ENCODE measurements around the gene FAT1.

The FAT1 gene

DNA sequence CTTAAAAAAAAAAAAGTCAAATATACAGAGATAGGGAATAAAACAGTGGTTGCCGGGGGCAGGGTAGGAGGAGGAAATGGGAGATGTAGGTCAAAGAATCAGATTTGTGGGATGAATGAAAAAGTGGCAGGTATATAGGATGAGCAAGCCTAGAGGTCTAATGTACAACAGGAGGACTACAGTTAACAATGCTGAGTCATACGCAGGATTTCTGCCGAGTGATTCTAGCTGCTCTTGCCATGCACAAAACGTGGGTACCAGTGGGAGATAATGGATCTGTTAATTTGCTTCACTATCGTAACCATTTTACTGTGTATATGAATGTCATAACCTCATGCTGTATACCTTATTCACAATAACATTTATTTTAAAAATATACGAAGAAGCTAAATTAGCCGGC lies 157.6 kb downstream of the FAT1 start:
- no peak for TF ChIP-seq CTCF (IDR thresholded peaks at IDR 0.05; ENCODE audit: extremely low read depth, missing control alignments)
- no peak for DNase-seq (ENCODE audit: low spot score)

DNA sequence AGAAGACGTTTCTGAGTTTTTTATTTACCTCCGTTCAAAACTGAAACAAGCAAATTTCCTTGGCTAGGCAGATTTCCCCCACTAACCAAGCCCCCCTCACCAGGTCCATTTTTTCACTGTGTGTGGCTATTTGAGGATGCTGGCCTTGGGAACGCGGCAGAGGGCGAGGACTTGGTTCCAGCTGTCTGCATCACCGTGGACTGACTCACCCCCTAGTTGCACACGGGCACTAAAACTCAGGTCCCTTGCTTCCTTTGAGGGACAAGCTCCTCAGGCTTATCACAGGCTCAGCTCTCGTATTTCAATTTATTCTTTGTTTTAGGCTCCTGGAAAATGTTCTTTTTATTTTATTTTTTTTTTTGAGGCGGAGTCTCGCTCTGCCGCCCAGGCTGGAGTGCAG lies 159.9 kb downstream of the FAT1 start:
- no peak for DNase-seq (ENCODE audit: low spot score)

GRCh38 chr4:186561748-186562147 lies 161.9 kb downstream of the FAT1 start:
- TF ChIP-seq CTCF (IDR thresholded peaks at IDR 0.05; ENCODE audit: extremely low read depth, missing control alignments), result no peak

More for the DNA sequence above, 159.9 kb downstream of the FAT1 start:
- TF ChIP-seq CTCF (IDR thresholded peaks at IDR 0.05; ENCODE audit: extremely low read depth, missing control alignments), result no peak

GRCh38 chr4:186560647-186561046 lies 163.0 kb downstream of the FAT1 start:
- no peak for TF ChIP-seq CTCF (IDR thresholded peaks at IDR 0.05; ENCODE audit: extremely low read depth, missing control alignments)
- DNase-seq (ENCODE audit: low spot score), result no peak

More at GRCh38 chr4:186561748-186562147, 161.9 kb downstream of the FAT1 start:
- DNase-seq (ENCODE audit: low spot score), result no peak

DNA sequence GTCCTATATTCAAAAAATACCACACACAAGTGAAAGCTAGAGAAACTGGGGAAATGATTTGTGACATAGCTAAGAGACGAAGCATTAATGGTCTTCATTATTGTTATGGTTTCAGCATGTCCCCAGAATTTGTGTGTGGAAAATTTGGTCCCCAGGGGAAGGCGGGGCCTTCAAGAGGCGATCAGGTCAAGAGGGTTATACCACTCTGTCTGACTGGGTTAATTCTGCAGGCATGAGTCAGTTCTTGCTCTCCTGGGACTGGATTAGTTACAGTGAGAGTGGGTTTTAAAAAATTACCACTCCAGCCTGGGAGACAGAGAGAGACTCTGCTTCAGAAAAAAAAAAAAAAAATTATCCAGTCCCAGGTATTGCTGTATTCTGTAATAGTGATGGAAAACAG lies 166.2 kb downstream of the FAT1 start:
- no peak for TF ChIP-seq CTCF (IDR thresholded peaks at IDR 0.05; ENCODE audit: extremely low read depth, missing control alignments)
- no peak for DNase-seq (ENCODE audit: low spot score)

DNA sequence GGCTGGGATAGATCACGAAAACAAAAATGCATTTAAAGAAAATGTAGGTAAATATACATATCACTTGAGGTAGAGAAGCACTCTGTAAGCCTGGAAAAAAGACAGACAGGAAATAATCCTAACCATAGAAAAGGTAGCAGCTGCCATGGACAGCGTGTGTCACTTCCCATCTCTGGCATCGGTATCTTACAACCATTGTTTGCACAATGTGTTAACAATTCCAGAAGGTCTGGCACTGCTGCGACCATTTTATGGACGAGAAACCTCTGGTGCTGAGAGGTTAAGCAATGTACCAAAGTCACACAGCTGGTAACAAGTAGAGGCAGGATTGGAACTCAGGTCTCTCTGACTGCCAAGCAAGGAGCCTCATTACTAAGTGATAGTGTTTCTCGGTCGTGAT lies 166.6 kb downstream of the FAT1 start:
- no peak for DNase-seq (ENCODE audit: low spot score)
- TF ChIP-seq CTCF (IDR thresholded peaks at IDR 0.05; ENCODE audit: extremely low read depth, missing control alignments), result no peak

GRCh38 chr4:186554914-186555827 lies 168.5 kb downstream of the FAT1 start, which contains the start of gene MTNR1A:
Gene MTNR1A, minus strand, starts transcription at chr4:186555567. Its CDS starts 202 bp downstream, at chr4:186555365.
- no peak for TF ChIP-seq CTCF (IDR thresholded peaks at IDR 0.05; ENCODE audit: extremely low read depth, missing control alignments)
- DNase-seq (ENCODE audit: low spot score), result no peak
